ENCODE measurements around the gene MYO19.

- TF ChIP-seq, protein P1, sequence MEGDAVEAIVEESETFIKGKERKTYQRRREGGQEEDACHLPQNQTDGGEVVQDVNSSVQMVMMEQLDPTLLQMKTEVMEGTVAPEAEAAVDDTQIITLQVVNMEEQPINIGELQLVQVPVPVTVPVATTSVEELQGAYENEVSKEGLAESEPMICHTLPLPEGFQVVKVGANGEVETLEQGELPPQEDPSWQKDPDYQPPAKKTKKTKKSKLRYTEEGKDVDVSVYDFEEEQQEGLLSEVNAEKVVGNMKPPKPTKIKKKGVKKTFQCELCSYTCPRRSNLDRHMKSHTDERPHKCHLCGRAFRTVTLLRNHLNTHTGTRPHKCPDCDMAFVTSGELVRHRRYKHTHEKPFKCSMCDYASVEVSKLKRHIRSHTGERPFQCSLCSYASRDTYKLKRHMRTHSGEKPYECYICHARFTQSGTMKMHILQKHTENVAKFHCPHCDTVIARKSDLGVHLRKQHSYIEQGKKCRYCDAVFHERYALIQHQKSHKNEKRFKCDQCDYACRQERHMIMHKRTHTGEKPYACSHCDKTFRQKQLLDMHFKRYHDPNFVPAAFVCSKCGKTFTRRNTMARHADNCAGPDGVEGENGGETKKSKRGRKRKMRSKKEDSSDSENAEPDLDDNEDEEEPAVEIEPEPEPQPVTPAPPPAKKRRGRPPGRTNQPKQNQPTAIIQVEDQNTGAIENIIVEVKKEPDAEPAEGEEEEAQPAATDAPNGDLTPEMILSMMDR (conservative IDR thresholded peaks at IDR 0.05; ENCODE audit: low read length): no peak
- TF ChIP-seq EZH2phosphoT487 (IDR thresholded peaks at IDR 0.05; ENCODE audit: borderline replicate concordance): no peak
Measured at GRCh38 chr17:36506249-36506826, 28.3 kb downstream of the MYO19 start.
